Measurements from ENCODE around the gene PPIL4.
A peak's percentile ranks its signal among the peaks of the same experiment; 100 is the strongest.
"Not testable (repeated sequence)": the region's sequence is repeated elsewhere in the genome, so short reads cannot be mapped to it uniquely, and the experiment has no call there.

Gene PPIL4

GRCh38 chr6:149497365-149497764, 48.5 kb downstream of the PPIL4 start:
- Histone ChIP-seq H3K9me3 (ENCODE audit: insufficient read depth, low read length) (no peaks in the 10 kb centered on the region), H3K36me3 (replicated peaks; ENCODE audit: low read depth, low read length) (peaks cover 6% of the 10 kb centered on the region), H3K4me2 (ENCODE audit: low read length) (peak overlapping the region; percentile 82), H3K9ac (ENCODE audit: low read length) (no peak overlapping the region), H3K79me2 (ENCODE audit: low read length) (peaks cover 3% of the 10 kb centered on the region), H3K27ac (ENCODE audit: low read length) (peak overlapping the region; percentile 95), H3K4me3 (ENCODE audit: low read length) (no peak overlapping the region), H3K4me1 (ENCODE audit: low read length) (peaks cover 70% of the 10 kb centered on the region), H2AFZ (ENCODE audit: low read depth, low read length) (no peak overlapping the region), H4K20me1 (ENCODE audit: insufficient read depth, low read length) (no peaks in the 10 kb centered on the region), H3K27me3 (ENCODE audit: low read depth, low read length) (no peaks in the 10 kb centered on the region)
- TF ChIP-seq CTCF (IDR thresholded peaks at IDR 0.05; ENCODE audit: low read depth, low read length) (no peak), EZH2phosphoT487 (IDR thresholded peaks at IDR 0.05; ENCODE audit: low read depth) (no peak)

DNA sequence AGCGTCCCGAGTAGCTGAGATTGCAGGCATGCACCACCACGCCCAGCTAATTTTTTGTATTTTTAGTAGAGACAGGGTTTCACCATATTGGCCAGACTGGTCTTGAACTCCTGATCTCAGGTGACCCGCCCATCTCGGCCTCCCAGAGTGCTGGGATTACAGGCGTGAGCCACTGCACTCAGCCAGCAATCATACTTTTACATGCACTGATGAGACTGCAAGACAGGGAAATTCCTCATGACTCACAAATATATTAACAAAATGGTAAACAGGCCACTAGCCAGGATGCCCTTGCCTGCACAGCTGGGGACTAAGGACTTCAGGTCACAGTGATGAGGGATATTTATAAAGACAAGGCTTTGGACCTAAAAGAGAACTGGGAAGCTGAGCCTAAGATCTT, 49.2 kb downstream of the PPIL4 start:
- Histone ChIP-seq H3K4me1 (ENCODE audit: low read length) (peaks cover 70% of the 10 kb centered on the region), H3K9ac (ENCODE audit: low read length) (peak overlapping the region; percentile 69), H3K4me2 (ENCODE audit: low read length) (peak overlapping the region; percentile 82), H3K27ac (ENCODE audit: low read length) (peak overlapping the region; percentile 95), H3K4me3 (ENCODE audit: low read length) (peak overlapping the region; percentile 58)
- H2AFZ ChIP-seq (ENCODE audit: low read depth, low read length); H3K9me3 ChIP-seq (ENCODE audit: insufficient read depth, low read length); H4K20me1 ChIP-seq (ENCODE audit: insufficient read depth, low read length); H3K27me3 ChIP-seq (ENCODE audit: low read depth, low read length); H3K36me3 ChIP-seq (replicated peaks; ENCODE audit: low read depth, low read length); H3K79me2 ChIP-seq (ENCODE audit: low read length): not testable (repeated sequence)

DNA sequence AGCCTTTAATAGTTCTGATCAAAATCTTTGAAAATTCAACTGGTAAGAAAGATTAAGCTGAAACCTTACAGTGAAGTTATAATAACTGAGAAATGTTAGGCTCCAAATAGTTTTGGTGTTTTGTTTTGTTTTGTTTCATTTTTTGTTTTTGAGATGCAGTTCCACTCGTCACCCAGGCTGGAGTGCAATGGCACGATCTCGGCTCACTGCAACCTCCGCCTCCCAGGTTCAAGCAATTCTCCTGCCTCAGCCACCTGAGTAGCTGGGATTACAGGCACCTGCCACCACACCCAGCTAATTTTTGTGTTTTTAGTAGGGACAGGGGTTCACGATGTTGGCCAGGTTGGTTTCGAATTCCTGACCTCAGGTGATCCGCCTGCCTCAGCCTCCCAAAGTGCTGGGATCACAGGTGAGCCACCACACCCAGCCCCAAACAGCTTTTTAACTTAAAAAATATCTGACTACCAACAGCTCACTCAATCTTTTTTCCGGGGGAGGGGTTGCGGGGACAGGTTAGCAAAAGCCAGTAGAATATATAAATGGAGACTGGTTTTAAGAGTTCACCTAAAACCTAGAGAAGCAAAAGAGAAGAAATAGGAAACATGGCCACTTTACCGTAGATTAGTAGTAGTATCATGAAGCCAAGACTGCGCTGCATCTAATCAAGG, 50.4 kb downstream of the PPIL4 start:
- H3K4me1 ChIP-seq (ENCODE audit: low read length), result peaks cover 70% of the 10 kb centered on the region
- H3K36me3 ChIP-seq (replicated peaks; ENCODE audit: low read depth, low read length); H3K9me3 ChIP-seq (ENCODE audit: insufficient read depth, low read length); H3K27me3 ChIP-seq (ENCODE audit: low read depth, low read length); H3K79me2 ChIP-seq (ENCODE audit: low read length); H4K20me1 ChIP-seq (ENCODE audit: insufficient read depth, low read length): not testable (repeated sequence)
- peak overlapping the region; percentile 69 for H3K9ac ChIP-seq (ENCODE audit: low read length)
- peak overlapping the region; percentile 95 for H3K27ac ChIP-seq (ENCODE audit: low read length)
- peak overlapping the region; percentile 82 for H3K4me2 ChIP-seq (ENCODE audit: low read length)
- 0 out of 2 replicates have a peak overlapping the region, but pooled peaks have one; percentile 40 for H2AFZ ChIP-seq (ENCODE audit: low read depth, low read length)
- peak overlapping the region; percentile 58 for H3K4me3 ChIP-seq (ENCODE audit: low read length)

GRCh38 chr6:149494810-149495209, 51.0 kb downstream of the PPIL4 start:
- Histone ChIP-seq H3K27ac (ENCODE audit: low read length) (peak overlapping the region; percentile 95), H3K9ac (ENCODE audit: low read length) (peak overlapping the region; percentile 69; the same call in 1 of the 2 replicates), H3K4me3 (ENCODE audit: low read length) (peak overlapping the region; percentile 58), H3K4me1 (ENCODE audit: low read length) (peaks cover 70% of the 10 kb centered on the region), H3K4me2 (ENCODE audit: low read length) (peak overlapping the region; percentile 82)
- not testable (repeated sequence) for H3K36me3 ChIP-seq (replicated peaks; ENCODE audit: low read depth, low read length); H2AFZ ChIP-seq (ENCODE audit: low read depth, low read length); H3K79me2 ChIP-seq (ENCODE audit: low read length); H4K20me1 ChIP-seq (ENCODE audit: insufficient read depth, low read length); H3K27me3 ChIP-seq (ENCODE audit: low read depth, low read length); H3K9me3 ChIP-seq (ENCODE audit: insufficient read depth, low read length)

DNA sequence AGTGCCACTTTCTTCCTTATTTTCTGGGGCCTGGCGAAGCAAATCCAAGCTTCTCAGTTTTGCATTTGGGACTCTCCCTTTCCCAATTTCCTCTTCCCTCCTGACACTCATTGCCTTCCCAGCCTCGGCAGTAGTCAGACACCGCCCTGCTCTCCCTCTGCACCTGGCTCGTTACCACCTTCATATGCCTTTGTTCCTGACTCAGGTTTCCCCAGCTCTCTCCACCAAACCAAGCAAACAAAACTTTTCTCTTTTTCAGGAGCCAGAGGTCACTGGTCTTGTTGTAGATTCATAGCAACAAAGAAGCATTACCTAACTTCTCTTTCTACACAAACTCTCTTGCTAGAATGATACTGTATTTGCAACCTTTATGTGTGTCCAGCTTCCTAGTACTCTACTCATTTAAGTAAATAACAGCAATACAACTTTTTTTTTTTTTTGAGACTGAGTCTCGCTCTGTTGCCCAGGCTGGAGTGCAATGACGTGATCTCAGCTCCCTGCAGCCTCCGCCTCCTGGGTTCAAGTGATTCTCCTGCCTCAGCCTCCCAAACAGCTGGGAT, 52.0 kb downstream of the PPIL4 start:
- Histone ChIP-seq H3K4me2 (ENCODE audit: low read length) (peak overlapping the region; percentile 82), H3K4me1 (ENCODE audit: low read length) (peaks cover 73% of the 10 kb centered on the region), H3K79me2 (ENCODE audit: low read length) (peaks cover 3% of the 10 kb centered on the region), H3K36me3 (replicated peaks; ENCODE audit: low read depth, low read length) (peaks cover 3% of the 10 kb centered on the region), H3K9me3 (ENCODE audit: insufficient read depth, low read length) (no peaks in the 10 kb centered on the region), H3K4me3 (ENCODE audit: low read length) (peak overlapping the region; percentile 29; the same call in 1 of the 2 replicates), H3K27ac (ENCODE audit: low read length) (peak overlapping the region; percentile 95), H2AFZ (ENCODE audit: low read depth, low read length) (no peak overlapping the region), H3K27me3 (ENCODE audit: low read depth, low read length) (no peaks in the 10 kb centered on the region), H3K9ac (ENCODE audit: low read length) (no peak overlapping the region; the same call in 1 of the 2 replicates), H4K20me1 (ENCODE audit: insufficient read depth, low read length) (no peaks in the 10 kb centered on the region)
- no peak for TF ChIP-seq EZH2phosphoT487 (IDR thresholded peaks at IDR 0.05; ENCODE audit: low read depth)
- no peak for TF ChIP-seq CTCF (IDR thresholded peaks at IDR 0.05; ENCODE audit: low read depth, low read length)

Measured in OCI-LY3 (cell line).